GM19238 (cell line): Measurements from ENCODE around the gene RUNDC1.
A peak's percentile ranks its signal among the peaks of the same experiment; 100 is the strongest.
"Not testable (repeated sequence)": the region's sequence is repeated elsewhere in the genome, so short reads cannot be mapped to it uniquely, and the experiment has no call there.

Experiments used
- DNase-seq: peaks from one replicate; pipeline ENCODE4 v3.0.0; 2011; ENCODE audit warnings: low spot score; ENCODE audit not compliant: insufficient read length

RUNDC1 gene

GRCh38 chr17:42991471-42991870 is 11.1 kb downstream of the RUNDC1 start:
- no peak for DNase-seq

GRCh38 chr17:42992872-42993271 is 12.5 kb downstream of the RUNDC1 start:
- no peak for DNase-seq

GRCh38 chr17:42993913-42994312 is 13.5 kb downstream of the RUNDC1 start:
- not testable (repeated sequence) for DNase-seq

GRCh38 chr17:42997390-42997983 is 17.1 kb downstream of the RUNDC1 start:
- no peak for DNase-seq

GRCh38 chr17:42997984-42998938 is 17.9 kb downstream of the RUNDC1 start, which contains the start of gene RPL27:
TSS of gene RPL27 (plus strand) at chr17:42998419. CDS start at chr17:42998751, 332 bp downstream.
- DNase-seq = peak; percentile 90

GRCh38 chr17:42999003-42999525 is 18.7 kb downstream of the RUNDC1 start:
- DNase-seq = no peak

- DNase-seq = not testable (repeated sequence)
These were observed 20.5 kb downstream of the RUNDC1 start for GRCh38 chr17:43000894-43001293.

GRCh38 chr17:43003542-43004172 is 23.3 kb downstream of the RUNDC1 start:
- no peak for DNase-seq

- DNase-seq = peak; percentile 87
These were observed 26.5 kb downstream of the RUNDC1 start, which contains the start of gene IFI35 for GRCh38 chr17:43006639-43007551. TSS of gene IFI35 (plus strand) at chr17:43006784. CDS start at chr17:43006948, 164 bp downstream.

- no peak for DNase-seq
These were observed 30.4 kb downstream of the RUNDC1 start for GRCh38 chr17:43010667-43011308.

- no peak for DNase-seq
These were observed 31.5 kb downstream of the RUNDC1 start for GRCh38 chr17:43011728-43012472.

GRCh38 chr17:43013296-43013695 is 32.9 kb downstream of the RUNDC1 start:
- no peak for DNase-seq

- DNase-seq = no peak
These were observed 33.8 kb downstream of the RUNDC1 start for GRCh38 chr17:43014020-43014648.

- no peak for DNase-seq
These were observed 34.5 kb downstream of the RUNDC1 start for GRCh38 chr17:43014649-43015542.

GRCh38 chr17:43015579-43015978 is 35.2 kb downstream of the RUNDC1 start:
- DNase-seq = no peak

- no peak for DNase-seq
These were observed 35.9 kb downstream of the RUNDC1 start for GRCh38 chr17:43016216-43016615.

GRCh38 chr17:43018008-43018853 is 37.9 kb downstream of the RUNDC1 start:
- no peak for DNase-seq
